ENCODE measurements around the gene PDGFRA.

- no peak for TF ChIP-seq CTCF (IDR thresholded peaks at IDR 0.05)
- TF ChIP-seq POLR2AphosphoS5 (IDR thresholded peaks at IDR 0.05), result no peak
- TF ChIP-seq POLR2A (IDR thresholded peaks at IDR 0.05; ENCODE audit: low read depth), result no peak
Measured at GRCh38 chr4:54185044-54185780, 43.9 kb upstream of the PDGFRA start.
